Right lobe of liver (tissue), 6 donors: ENCODE results near the gene PRKCA. TPM values are rescaled to one million over a fixed set of nuclear protein-coding genes. Genes with fewer than 3 reads are reported as not detected.

Source experiments
- ATAC-seq, 4 donors: fragments of 200-7000 bp; cut with Tn5 transposase; one replicate each; pipeline ENCODE4 v1.9.1; 2020; ENCODE audit warnings: mild to moderate bottlenecking in 4 of 4, moderate library complexity in 4 of 4
- DNase-seq, 3 donors: peaks; one replicate each; pipeline ENCODE4 v3.0.0-alpha.2; 2020
- H3K27ac ChIP-seq, 3 donors: fragments of 200-600 bp; one replicate each; pipeline ENCODE4 v1.8.0; 2022
- H3K27me3 ChIP-seq, 2 donors: fragments of 200-600 bp; one replicate each; pipeline ENCODE4 v1.8.0; 2022
- H3K36me3 ChIP-seq, 4 donors: fragments of 200-600 bp; sonication (generic) in 1 of 4; one replicate each; pipeline versions ENCODE4 v1.5.1 to v1.8.0; 2017 to 2022; ENCODE audit warnings: control low read depth in 1 of 4
- H3K4me1 ChIP-seq, 4 donors: fragments of 200-600 bp; sonication (generic) in 1 of 4; one replicate each; pipeline versions ENCODE4 v1.5.1 to v1.8.0; 2017 to 2022; ENCODE audit warnings: control low read depth in 1 of 4
- H3K4me3 ChIP-seq, 3 donors: fragments of 200-600 bp; one replicate each; pipeline ENCODE4 v1.8.0; 2022
- H3K9me3 ChIP-seq, 4 donors: fragments of 200-600 bp; sonication (generic) in 1 of 4; one replicate each; pipeline versions ENCODE4 v1.5.1 to v1.8.0; 2017 to 2022; ENCODE audit warnings: control low read depth in 1 of 4
- POLR2A ChIP-seq: fragments of 450-650 bp; IDR thresholded peaks from one replicate; pipeline ENCODE4 v1.6.1; 2017; ENCODE audit warnings: antibody characterized with exemption, mild to moderate bottlenecking
- WGBS: methylation state at CpG from one replicate; pipeline ENCODE4 v1.1.6; 2018; ENCODE audit warnings: low coverage, low lambda C conversion rate; ENCODE audit not compliant: insufficient coverage; ENCODE audit errors: missing lambda C conversion rate; 5-methylcytosine and 5-hydroxymethylcytosine counted together
- intact Hi-C, 2 donors: fragments of 100-400 bp; cut with DNase I; formaldehyde crosslinking; loops; one replicate each; pipeline versions ENCODE4 v1.11.2 to v1.14.1; 2022
- total RNA-seq, 6 experiments: library from RNA; depleted of rRNA in 2 of 6; stranded (reverse); fragments of >200 nt in 2 of 6; fragmentation: NEBNext Ultra II Directional in 3 of 6; extraction: Animal tissue kit (Norgen Biotek cat#: 25700) in 3 of 6; gene quantifications; one replicate each; pipeline versions ENCODE4 v1.1.0 to v1.2.4, GENCODE V29; 2016 to 2023
- TF ChIP-seq, protein P1 (sequence below), 4 donors: fragments of 200-600 bp in 3 of 4; fragments of 450-650 bp in 1 of 4; IDR thresholded peaks; one replicate each; pipeline versions ENCODE4 v1.5.1 to v1.8.0; 2016 to 2022; ENCODE audit warnings: antibody characterized with exemption in 4 of 4, mild to moderate bottlenecking in 2 of 4
- donor health status: DM: no; HTN: yes; CAD: no.
- donor health status: DM: no; HTN: no; CAD: no.
- donor health status: DM: no; HTN: no; CAD: no.
- donor health status: DM: no; HTN: yes; CAD: no.
- donor health status: DM: no; HTN: yes; CAD: no.

PRKCA gene
- total RNA-seq, 6 experiments from 2014 or later, result 11.7 to 23.0 (median 18.7) TPM

DNA sequence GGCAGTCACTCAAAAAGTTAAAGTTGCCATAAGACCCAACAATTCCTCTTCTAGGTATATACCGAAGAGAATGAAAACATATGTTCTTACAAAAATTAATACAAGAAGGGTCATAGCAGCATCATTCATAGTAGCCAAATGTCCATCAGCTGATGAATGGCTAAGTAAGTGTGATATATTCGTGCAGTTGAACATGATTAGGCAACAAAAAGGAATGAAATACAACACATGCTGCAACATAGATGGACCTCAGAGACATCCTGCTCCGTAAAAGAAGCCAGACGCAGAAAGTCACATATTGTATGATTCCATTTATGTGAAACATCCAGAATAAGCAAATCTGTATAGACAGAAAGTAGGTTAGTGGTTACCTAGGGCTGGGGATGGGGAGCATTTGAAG is 303.1 kb downstream of the PRKCA start:
- H3K36me3 ChIP-seq, result no peaks in the 10 kb centered on the region
- H3K4me3 ChIP-seq, result no peak overlapping the region
- no peaks in the 10 kb centered on the region for H3K4me1 ChIP-seq
- DNase-seq (no peak), ATAC-seq (no peak)
- intact Hi-C loops, result no loop called here
- H3K27ac ChIP-seq, result no peak overlapping the region
- TF ChIP-seq POLR2A, result no peak
- TF ChIP-seq, protein P1, sequence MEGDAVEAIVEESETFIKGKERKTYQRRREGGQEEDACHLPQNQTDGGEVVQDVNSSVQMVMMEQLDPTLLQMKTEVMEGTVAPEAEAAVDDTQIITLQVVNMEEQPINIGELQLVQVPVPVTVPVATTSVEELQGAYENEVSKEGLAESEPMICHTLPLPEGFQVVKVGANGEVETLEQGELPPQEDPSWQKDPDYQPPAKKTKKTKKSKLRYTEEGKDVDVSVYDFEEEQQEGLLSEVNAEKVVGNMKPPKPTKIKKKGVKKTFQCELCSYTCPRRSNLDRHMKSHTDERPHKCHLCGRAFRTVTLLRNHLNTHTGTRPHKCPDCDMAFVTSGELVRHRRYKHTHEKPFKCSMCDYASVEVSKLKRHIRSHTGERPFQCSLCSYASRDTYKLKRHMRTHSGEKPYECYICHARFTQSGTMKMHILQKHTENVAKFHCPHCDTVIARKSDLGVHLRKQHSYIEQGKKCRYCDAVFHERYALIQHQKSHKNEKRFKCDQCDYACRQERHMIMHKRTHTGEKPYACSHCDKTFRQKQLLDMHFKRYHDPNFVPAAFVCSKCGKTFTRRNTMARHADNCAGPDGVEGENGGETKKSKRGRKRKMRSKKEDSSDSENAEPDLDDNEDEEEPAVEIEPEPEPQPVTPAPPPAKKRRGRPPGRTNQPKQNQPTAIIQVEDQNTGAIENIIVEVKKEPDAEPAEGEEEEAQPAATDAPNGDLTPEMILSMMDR (IDR thresholded peaks at IDR 0.05), result no peak
- H3K27me3 ChIP-seq, result no peaks in the 10 kb centered on the region
- 93% methylated on average over 4 of the region's 4 CpGs for WGBS
- no peaks in the 10 kb centered on the region for H3K9me3 ChIP-seq

DNA sequence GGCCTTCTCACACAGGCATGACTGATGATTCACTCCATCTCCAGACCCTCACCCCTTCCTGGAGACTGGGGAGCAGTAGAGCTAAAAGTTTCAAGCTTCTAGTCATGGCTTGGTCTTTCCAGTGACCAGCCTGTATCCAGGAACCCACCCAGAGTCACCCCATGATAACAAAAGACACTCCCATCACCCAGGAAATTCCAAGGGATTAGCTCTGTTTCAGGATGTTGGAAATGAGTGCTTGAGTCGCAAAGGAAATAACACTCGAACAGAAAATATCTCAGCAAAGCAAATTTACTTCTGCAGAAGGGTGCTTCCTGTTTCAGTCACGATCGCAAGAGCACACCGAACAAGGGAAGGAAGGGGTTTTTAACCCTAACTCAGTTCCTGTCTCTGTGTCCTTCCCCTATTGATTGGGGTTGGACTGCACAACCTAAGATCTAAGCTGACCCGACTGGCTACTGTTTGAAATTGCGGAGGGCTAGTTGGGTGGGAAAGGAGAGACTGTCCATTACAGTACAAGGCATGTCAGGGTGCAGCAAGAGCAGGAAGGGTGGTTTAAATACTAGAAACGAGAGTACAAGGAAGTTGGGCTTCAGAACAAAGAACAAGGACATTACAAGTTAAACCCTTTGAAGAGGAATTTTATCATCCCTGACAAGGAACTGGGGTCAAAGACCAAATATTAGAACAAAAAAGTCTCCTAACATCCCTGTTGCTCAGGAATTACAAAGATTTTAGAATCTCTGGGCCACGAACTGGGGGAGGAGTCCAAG is 308.1 kb downstream of the PRKCA start:
- Histone ChIP-seq H3K4me1 (no peaks in the 10 kb centered on the region), H3K9me3 (no peaks in the 10 kb centered on the region), H3K27ac (no peak overlapping the region), H3K36me3 (no peaks in the 10 kb centered on the region), H3K27me3 (no peaks in the 10 kb centered on the region), H3K4me3 (no peak overlapping the region)
- intact Hi-C loops, result no loop called here
- DNase-seq (no peak), ATAC-seq (peak in 2 of 4 donors; percentile 26 to 44)
- TF ChIP-seq, protein P1 (IDR thresholded peaks at IDR 0.05), result no peak
- TF ChIP-seq POLR2A, result no peak
- WGBS, result 68% methylated on average over 9 of the region's 9 CpGs

DNA sequence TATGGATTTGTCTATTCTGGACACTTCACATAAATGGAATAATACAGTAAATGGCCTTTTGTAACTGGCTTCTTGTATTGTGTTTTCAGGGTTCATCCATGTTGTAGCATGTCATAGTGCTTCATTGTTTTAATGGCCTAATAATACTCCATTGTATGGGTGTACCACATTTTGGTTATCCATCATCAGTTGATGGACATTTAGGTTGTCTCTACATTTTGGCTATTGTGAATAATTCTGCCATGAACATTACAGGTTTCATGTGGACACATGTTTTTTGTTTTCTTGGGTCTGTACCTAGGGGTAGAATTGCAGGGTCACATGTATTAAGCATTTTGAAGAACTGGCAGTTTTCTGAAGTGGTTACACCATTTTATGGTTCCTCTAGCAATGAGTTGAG is 309.0 kb downstream of the PRKCA start:
- Histone ChIP-seq H3K36me3 (no peaks in the 10 kb centered on the region), H3K4me3 (no peak overlapping the region), H3K9me3 (no peaks in the 10 kb centered on the region), H3K4me1 (no peaks in the 10 kb centered on the region), H3K27ac (no peak overlapping the region), H3K27me3 (no peaks in the 10 kb centered on the region)
- TF ChIP-seq, protein P1 (IDR thresholded peaks at IDR 0.05), result no peak
- no peak for TF ChIP-seq POLR2A
- DNase-seq (no peak), ATAC-seq (no peak)
- intact Hi-C loops, result no loop called here

DNA sequence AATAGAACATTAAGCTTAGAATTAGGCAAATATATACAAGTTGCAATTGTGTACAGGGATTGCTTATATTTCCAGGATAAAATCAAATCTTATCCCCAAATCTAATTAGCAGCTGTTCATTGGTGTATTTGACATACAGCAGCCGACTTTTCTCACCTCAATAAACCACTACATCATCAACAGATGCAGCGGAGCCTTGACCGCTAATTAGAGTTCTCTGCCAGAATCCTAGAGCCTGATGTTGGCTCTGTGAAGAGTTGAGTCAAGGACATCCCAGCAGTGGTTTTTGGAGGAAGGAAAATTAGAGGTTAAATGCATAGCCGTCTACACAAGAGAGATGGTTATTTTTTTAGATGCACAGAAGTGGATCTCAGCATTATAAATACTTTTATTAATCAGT is 310.6 kb downstream of the PRKCA start:
- Histone ChIP-seq H3K36me3 (no peaks in the 10 kb centered on the region), H3K27me3 (no peaks in the 10 kb centered on the region), H3K4me1 (no peaks in the 10 kb centered on the region), H3K9me3 (no peaks in the 10 kb centered on the region), H3K4me3 (no peak overlapping the region), H3K27ac (no peak overlapping the region)
- TF ChIP-seq POLR2A, result no peak
- TF ChIP-seq, protein P1 (IDR thresholded peaks at IDR 0.05), result no peak
- DNase-seq (no peak), ATAC-seq (no peak)
- WGBS, result 81% methylated on average over 4 of the region's 4 CpGs
- intact Hi-C loops, result no loop called here
